HG02981 (cell line): Measurements from ENCODE around the gene MOB2.

Experiments used
- ATAC-seq: cut with Tn5 transposase; IDR thresholded peaks from one replicate; pipeline ENCODE4 v1.9.1; 2021; ENCODE audit warnings: mild to moderate bottlenecking, moderate library complexity; ENCODE audit not compliant: unreplicated experiment

Gene MOB2

GRCh38 chr11:1504581-1505290, 18.2 kb upstream of the MOB2 start:
- no peak for ATAC-seq

- no peak for ATAC-seq
These were observed 17.6 kb upstream of the MOB2 start for GRCh38 chr11:1504138-1504537.

- ATAC-seq: no peak
These were observed 17.1 kb upstream of the MOB2 start for GRCh38 chr11:1503708-1504104.

- no peak for ATAC-seq
These were observed 16.6 kb upstream of the MOB2 start for GRCh38 chr11:1502954-1503707.

GRCh38 chr11:1502168-1502953, 15.8 kb upstream of the MOB2 start:
- ATAC-seq: no peak

GRCh38 chr11:1501421-1502167, 15.0 kb upstream of the MOB2 start:
- ATAC-seq: no peak

GRCh38 chr11:1500466-1501420, 14.2 kb upstream of the MOB2 start:
- no peak for ATAC-seq

GRCh38 chr11:1499899-1500298, 13.3 kb upstream of the MOB2 start:
- no peak for ATAC-seq

GRCh38 chr11:1499261-1499890, 12.8 kb upstream of the MOB2 start:
- ATAC-seq: no peak

GRCh38 chr11:1498262-1498661, 11.7 kb upstream of the MOB2 start:
- no peak for ATAC-seq

GRCh38 chr11:1497600-1497999, 11.0 kb upstream of the MOB2 start:
- ATAC-seq: no peak

- no peak for ATAC-seq
These were observed 10.1 kb upstream of the MOB2 start for GRCh38 chr11:1496761-1497095.

- ATAC-seq: no peak
These were observed 9.6 kb upstream of the MOB2 start for GRCh38 chr11:1496091-1496760.

GRCh38 chr11:1494650-1495049, 8.1 kb upstream of the MOB2 start:
- ATAC-seq: no peak

- ATAC-seq: no peak
These were observed 7.2 kb upstream of the MOB2 start for GRCh38 chr11:1493650-1494244.

GRCh38 chr11:1491379-1491778, 4.8 kb upstream of the MOB2 start:
- no peak for ATAC-seq

GRCh38 chr11:1490651-1491050, 4.1 kb upstream of the MOB2 start:
- ATAC-seq: no peak

GRCh38 chr11:1488575-1489180, 2.1 kb upstream of the MOB2 start:
- ATAC-seq: no peak
